Mesendoderm (in vitro differentiated cells): ENCODE measurements around the gene ACBD3.

ENCODE experiments used
- DNase-seq: peaks from one replicate; pipeline ENCODE4 v3.0.0; 2013
- H2AK5ac ChIP-seq: 2 replicates; pipeline ENCODE4 v1.6.1; 2013; ENCODE audit warnings: low read length, inconsistent platforms
- H2BK120ac ChIP-seq: 2 replicates; pipeline ENCODE4 v1.6.1; 2013; ENCODE audit warnings: low read depth, mild to moderate bottlenecking, low read length, moderate library complexity, mixed read lengths
- H2BK15ac ChIP-seq: replicated peaks from 2 replicates; pipeline ENCODE4 v1.6.1; 2013; ENCODE audit warnings: low read depth, mild to moderate bottlenecking, moderate library complexity
- H2BK5ac ChIP-seq: 2 replicates; pipeline ENCODE4 v1.6.1; 2013; ENCODE audit warnings: low read length, inconsistent platforms
- H3K18ac ChIP-seq: 2 replicates; pipeline ENCODE4 v1.6.1; 2013; ENCODE audit warnings: mild to moderate bottlenecking, low read length, mixed read lengths
- H3K23ac ChIP-seq: one replicate; pipeline ENCODE4 v1.6.1; 2013; ENCODE audit warnings: low read length
- H3K27ac ChIP-seq: 2 replicates; pipeline ENCODE4 v1.5.1; 2013; ENCODE audit warnings: low read depth, mild to moderate bottlenecking, inconsistent platforms, low read length, moderate library complexity
- H3K27me3 ChIP-seq: 2 replicates; pipeline ENCODE4 v1.6.1; 2013; ENCODE audit warnings: low read length, control low read depth, mild to moderate bottlenecking, inconsistent platforms; ENCODE audit not compliant: insufficient read depth, poor library complexity
- H3K36me3 ChIP-seq: 2 replicates; pipeline ENCODE4 v1.6.1; 2013; ENCODE audit warnings: low read length, inconsistent platforms; ENCODE audit not compliant: control insufficient read depth, insufficient read depth
- H3K4ac ChIP-seq: one replicate; pipeline ENCODE4 v1.6.1; 2013; ENCODE audit warnings: low read depth, mild to moderate bottlenecking, low read length, moderate library complexity
- H3K4me1 ChIP-seq: 2 replicates; pipeline ENCODE4 v1.6.1; 2013; ENCODE audit warnings: low read depth, low read length, inconsistent platforms; ENCODE audit not compliant: control insufficient read depth
- H3K4me2 ChIP-seq: 2 replicates; pipeline ENCODE4 v1.6.1; 2013; ENCODE audit warnings: low read length
- H3K4me3 ChIP-seq: 2 replicates; pipeline ENCODE4 v1.5.1; 2013; ENCODE audit warnings: mild to moderate bottlenecking, low read length
- H3K56ac ChIP-seq: one replicate; pipeline ENCODE4 v1.6.1; 2013; ENCODE audit warnings: low read length
- H3K79me1 ChIP-seq: 2 replicates; pipeline ENCODE4 v1.6.1; 2013; ENCODE audit warnings: low read length, inconsistent platforms
- H3K79me2 ChIP-seq: 2 replicates; pipeline ENCODE4 v1.6.1; 2013; ENCODE audit warnings: mild to moderate bottlenecking, low read length; ENCODE audit not compliant: control insufficient read depth, insufficient read depth
- H3K9ac ChIP-seq: 2 replicates; pipeline ENCODE4 v1.6.1; 2013; ENCODE audit warnings: low read length, inconsistent platforms
- H4K5ac ChIP-seq: one replicate; pipeline ENCODE4 v1.6.1; 2013; ENCODE audit warnings: low read length
- H4K8ac ChIP-seq: one replicate; pipeline ENCODE4 v1.6.1; 2013; ENCODE audit warnings: low read depth, mild to moderate bottlenecking, control low read depth, low read length, moderate library complexity
- WGBS: extraction: QIAGEN DNeasy Blood & Tissue Kit; methylation state at CpG from one replicate; pipeline ENCODE4 v1.1.7; 2013; ENCODE audit warnings: low lambda C conversion rate, missing lambda C conversion rate; ENCODE audit not compliant: insufficient coverage; ENCODE audit errors: extremely low coverage; 5-methylcytosine and 5-hydroxymethylcytosine counted together

Gene ACBD3

GRCh38 chr1:226149806-226150205 is 36.7 kb downstream of the ACBD3 start:
- H4K8ac ChIP-seq: no peak overlapping the region
- no peaks in the 10 kb centered on the region for H3K79me1 ChIP-seq
- no peaks in the 10 kb centered on the region for H3K79me2 ChIP-seq
- H3K4me3 ChIP-seq: no peak overlapping the region
- no peak overlapping the region for H3K23ac ChIP-seq
- no peak overlapping the region for H3K18ac ChIP-seq
- H3K27me3 ChIP-seq: no peaks in the 10 kb centered on the region
- no peak overlapping the region for H2AK5ac ChIP-seq
- H4K5ac ChIP-seq: no peak overlapping the region
- peaks cover 8% of the 10 kb centered on the region for H3K36me3 ChIP-seq
- H3K4me1 ChIP-seq: no peaks in the 10 kb centered on the region
- H3K4me2 ChIP-seq: no peak overlapping the region
- no peak overlapping the region for H2BK120ac ChIP-seq
- no peak overlapping the region for H3K56ac ChIP-seq
- no peak overlapping the region for H3K9ac ChIP-seq
- H2BK5ac ChIP-seq: no peak overlapping the region
- no peak overlapping the region for H2BK15ac ChIP-seq
- DNase-seq: peak; percentile 58
- no CpG with 5 or more reads among the region's 4 CpGs for WGBS
- H3K27ac ChIP-seq: no peak overlapping the region
- H3K4ac ChIP-seq: no peak overlapping the region

DNA sequence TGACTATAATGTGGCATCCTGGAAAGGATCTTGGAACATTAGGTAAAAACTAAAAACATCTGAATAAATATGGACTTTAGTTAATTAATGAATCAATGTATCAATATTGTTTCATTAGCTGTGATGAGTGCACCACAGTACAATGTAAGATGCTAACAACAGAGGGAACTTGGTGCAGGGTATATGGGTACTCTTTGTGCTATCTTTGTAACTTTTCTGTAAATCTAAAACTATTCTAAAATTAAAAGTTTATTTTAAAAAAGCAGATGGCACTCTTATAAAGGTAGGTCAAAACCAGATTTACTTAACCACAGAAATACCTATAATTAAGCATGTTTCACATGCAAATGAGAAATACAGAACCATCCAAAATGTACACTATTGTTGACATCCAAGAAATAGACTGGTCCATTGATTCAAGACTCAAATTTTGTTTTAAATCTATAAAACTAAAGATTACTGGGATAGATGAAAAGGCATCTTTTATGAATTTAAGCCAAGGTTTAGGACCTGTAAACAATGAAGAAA is 38.4 kb downstream of the ACBD3 start:
- no peaks in the 10 kb centered on the region for H3K79me2 ChIP-seq
- no peak overlapping the region for H3K56ac ChIP-seq
- H3K18ac ChIP-seq: no peak overlapping the region
- DNase-seq: no peak
- no peaks in the 10 kb centered on the region for H3K4me1 ChIP-seq
- H3K27me3 ChIP-seq: no peaks in the 10 kb centered on the region
- no peaks in the 10 kb centered on the region for H3K79me1 ChIP-seq
- H3K4me3 ChIP-seq: no peak overlapping the region
- H3K9ac ChIP-seq: no peak overlapping the region
- H4K8ac ChIP-seq: no peak overlapping the region
- no peak overlapping the region for H3K4me2 ChIP-seq
- H2BK15ac ChIP-seq: no peak overlapping the region
- H2BK5ac ChIP-seq: no peak overlapping the region
- no peak overlapping the region for H2BK120ac ChIP-seq
- no peak overlapping the region for H2AK5ac ChIP-seq
- H3K27ac ChIP-seq: no peak overlapping the region
- no peak overlapping the region for H4K5ac ChIP-seq
- H3K23ac ChIP-seq: no peak overlapping the region
- no peak overlapping the region for H3K4ac ChIP-seq
- H3K36me3 ChIP-seq: peaks cover 7% of the 10 kb centered on the region

- no peak for DNase-seq
- H3K9ac ChIP-seq: no peak overlapping the region
- H3K27ac ChIP-seq: no peak overlapping the region
Observed at GRCh38 chr1:226144045-226144444, 42.5 kb downstream of the ACBD3 start.

GRCh38 chr1:226135709-226136108 is 50.8 kb downstream of the ACBD3 start:
- H3K23ac ChIP-seq: no peak overlapping the region
- no peak overlapping the region for H3K4ac ChIP-seq
- no peaks in the 10 kb centered on the region for H3K36me3 ChIP-seq
- no peak overlapping the region for H3K18ac ChIP-seq
- no peak overlapping the region for H2BK5ac ChIP-seq
- no peak overlapping the region for H2BK120ac ChIP-seq
- no peak overlapping the region for H4K5ac ChIP-seq
- H2BK15ac ChIP-seq: no peak overlapping the region
- H3K56ac ChIP-seq: peak overlapping the region; percentile 70
- no peak overlapping the region for H3K4me2 ChIP-seq
- H3K27me3 ChIP-seq: no peaks in the 10 kb centered on the region
- H4K8ac ChIP-seq: no peak overlapping the region
- no peak for DNase-seq
- H3K9ac ChIP-seq: peak overlapping the region; percentile 36
- H2AK5ac ChIP-seq: no peak overlapping the region
- no peak overlapping the region for H3K27ac ChIP-seq
- H3K79me1 ChIP-seq: no peaks in the 10 kb centered on the region
- H3K4me3 ChIP-seq: no peak overlapping the region
- H3K79me2 ChIP-seq: no peaks in the 10 kb centered on the region
- WGBS: no CpG with 5 or more reads among the region's 14 CpGs
- H3K4me1 ChIP-seq: peaks cover 7% of the 10 kb centered on the region

More at GRCh38 chr1:226144045-226144444, 42.5 kb downstream of the ACBD3 start:
- no peaks in the 10 kb centered on the region for H3K27me3 ChIP-seq
- no peak overlapping the region for H2BK120ac ChIP-seq
- H3K4ac ChIP-seq: no peak overlapping the region
- peaks cover 4% of the 10 kb centered on the region for H3K36me3 ChIP-seq
- H3K23ac ChIP-seq: no peak overlapping the region
- no peak overlapping the region for H3K4me3 ChIP-seq
- no peaks in the 10 kb centered on the region for H3K4me1 ChIP-seq
- no peak overlapping the region for H4K5ac ChIP-seq
- no peak overlapping the region for H2AK5ac ChIP-seq
- H2BK15ac ChIP-seq: no peak overlapping the region
- no peak overlapping the region for H3K18ac ChIP-seq
- H3K79me1 ChIP-seq: no peaks in the 10 kb centered on the region
- no peaks in the 10 kb centered on the region for H3K79me2 ChIP-seq
- no peak overlapping the region for H3K4me2 ChIP-seq
- no peak overlapping the region for H2BK5ac ChIP-seq
- H4K8ac ChIP-seq: no peak overlapping the region
- no CpG with 5 or more reads among the region's 5 CpGs for WGBS
- H3K56ac ChIP-seq: no peak overlapping the region

- Histone ChIP-seq H3K9ac (peak overlapping the region; percentile 36), H2BK120ac (no peak overlapping the region), H2BK15ac (no peak overlapping the region), H3K56ac (peak overlapping the region; percentile 70), H3K18ac (no peak overlapping the region), H3K79me1 (no peaks in the 10 kb centered on the region), H2AK5ac (no peak overlapping the region), H2BK5ac (no peak overlapping the region), H3K27me3 (no peaks in the 10 kb centered on the region), H3K79me2 (no peaks in the 10 kb centered on the region), H4K8ac (no peak overlapping the region), H4K5ac (no peak overlapping the region), H3K27ac (no peak overlapping the region), H3K36me3 (no peaks in the 10 kb centered on the region), H3K23ac (no peak overlapping the region), H3K4ac (no peak overlapping the region), H3K4me1 (peaks cover 7% of the 10 kb centered on the region), H3K4me3 (no peak overlapping the region), H3K4me2 (no peak overlapping the region)
- no CpG with 5 or more reads among the region's 21 CpGs for WGBS
- no peak for DNase-seq
Observed at GRCh38 chr1:226135059-226135651, 51.4 kb downstream of the ACBD3 start.
